HG02588 (cell line): ENCODE data around the gene ALOX5.
A peak's percentile ranks its signal among the peaks of the same experiment; 100 is the strongest.
"Not testable (repeated sequence)": the region's sequence is repeated elsewhere in the genome, so short reads cannot be mapped to it uniquely, and the experiment has no call there.

Experiments used
- ATAC-seq: cut with Tn5 transposase; IDR thresholded peaks from one replicate; pipeline ENCODE4 v1.9.1; 2021; ENCODE audit warnings: mild to moderate bottlenecking, moderate library complexity; ENCODE audit not compliant: unreplicated experiment

Gene ALOX5

DNA sequence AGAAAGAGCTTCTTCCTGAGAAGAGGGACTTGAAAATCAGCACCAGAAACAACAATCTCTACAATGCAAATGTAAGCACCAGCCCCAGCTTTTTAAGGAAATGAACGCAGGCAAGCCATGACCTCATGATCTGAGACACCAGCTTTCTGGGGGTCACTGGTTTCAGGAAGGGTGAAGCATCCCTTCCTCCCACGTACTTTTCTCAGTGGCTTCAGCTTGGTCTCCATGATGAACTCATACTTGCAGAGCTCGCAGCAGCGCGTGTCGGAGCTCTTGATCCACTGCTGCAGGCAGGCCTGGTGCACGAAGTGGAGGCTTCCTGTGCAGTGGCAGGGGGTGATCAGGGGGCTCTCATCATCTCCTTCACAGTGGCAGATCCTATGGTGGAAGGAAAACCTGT lies 87.0 kb downstream of the ALOX5 start:
- peak; percentile 74 for ATAC-seq

DNA sequence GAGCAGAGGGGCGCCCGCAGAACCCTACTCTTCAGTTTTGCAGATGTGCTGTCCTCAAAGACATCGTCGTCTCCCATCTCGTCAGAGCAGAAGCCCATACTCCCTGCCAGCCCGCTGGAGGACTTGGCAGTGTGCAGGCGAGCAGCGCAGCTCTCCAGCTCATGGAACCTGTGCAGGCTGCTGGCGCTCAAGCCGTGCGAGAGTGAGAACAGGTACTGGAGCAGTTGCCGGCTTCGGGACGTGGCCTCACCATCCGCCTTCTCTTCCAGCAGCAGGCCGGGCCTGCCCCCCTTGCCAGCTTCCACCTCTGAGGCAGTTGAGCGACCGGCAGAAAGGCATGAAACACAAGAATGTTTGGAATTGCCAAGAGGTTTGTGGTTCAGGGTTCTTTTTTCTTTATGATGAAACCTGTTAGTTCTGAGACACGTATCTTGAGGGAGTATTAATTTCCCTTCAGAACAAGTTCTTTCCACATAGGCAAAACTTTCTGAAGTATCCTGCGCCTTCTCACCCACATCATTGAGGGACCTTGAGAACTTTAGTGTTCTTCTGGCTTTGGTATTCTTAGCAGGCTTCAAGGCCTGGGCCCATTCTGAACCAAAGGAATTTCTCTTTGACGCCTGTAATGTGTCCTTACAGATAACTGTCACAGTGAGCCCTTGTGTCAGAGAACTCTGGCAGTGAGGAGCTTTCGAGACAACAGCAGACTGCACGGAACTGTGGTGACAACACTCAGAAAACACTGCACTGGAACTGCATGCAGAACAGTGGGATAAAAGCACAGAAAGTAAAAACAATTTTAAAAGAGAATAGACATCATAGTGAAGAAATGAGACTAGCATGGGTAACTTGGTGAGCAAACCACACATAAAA lies 89.5 kb downstream of the ALOX5 start:
- no peak for ATAC-seq

DNA sequence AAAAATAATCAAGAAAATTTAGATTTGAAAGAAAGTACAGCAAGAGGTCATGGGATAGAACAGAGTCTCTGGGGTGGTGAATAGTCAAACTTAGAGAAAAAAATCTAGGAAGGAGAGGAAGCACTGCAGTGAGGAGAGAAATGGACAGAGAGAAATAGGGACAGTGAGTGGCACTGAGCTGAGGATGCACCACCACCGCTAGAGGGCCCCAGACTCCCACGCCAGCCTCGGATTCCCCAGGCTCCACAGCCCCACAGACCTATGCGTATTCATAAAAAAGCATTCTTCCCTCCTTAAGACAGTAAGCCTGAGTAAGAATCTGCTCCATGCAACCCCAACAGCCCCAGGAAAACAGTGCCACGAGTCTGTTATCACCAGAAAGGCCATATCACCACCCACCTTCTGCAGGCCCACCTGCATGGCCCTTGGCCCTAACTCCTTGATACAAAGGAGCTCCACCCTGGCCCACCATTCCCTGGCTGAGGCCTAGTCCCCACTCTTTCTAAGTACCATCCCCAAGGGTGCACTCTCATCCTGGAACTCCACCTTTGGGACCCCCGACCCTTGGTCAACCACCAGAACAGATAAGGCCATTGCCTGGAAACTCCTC lies 91.0 kb downstream of the ALOX5 start:
- peak; percentile 42 for ATAC-seq

DNA sequence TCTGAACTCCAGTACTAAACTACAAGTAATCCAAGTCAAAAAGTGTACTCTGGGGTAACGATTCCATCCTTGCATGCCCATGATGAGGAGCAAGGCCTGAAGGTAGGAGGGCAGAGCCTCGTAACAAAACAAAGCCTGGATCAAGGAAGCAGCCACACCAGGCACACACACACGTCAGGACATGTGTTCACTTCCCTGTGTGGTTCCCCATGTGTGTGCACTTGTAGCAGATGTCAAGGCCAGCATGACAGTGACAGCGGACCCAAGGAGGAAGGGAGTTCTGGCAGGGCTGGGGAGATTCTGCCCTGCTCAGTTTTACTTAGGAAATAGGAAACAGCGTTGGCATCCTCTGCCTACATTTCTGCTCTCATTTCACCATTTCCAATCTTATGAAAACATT lies 92.8 kb downstream of the ALOX5 start:
- ATAC-seq = no peak

DNA sequence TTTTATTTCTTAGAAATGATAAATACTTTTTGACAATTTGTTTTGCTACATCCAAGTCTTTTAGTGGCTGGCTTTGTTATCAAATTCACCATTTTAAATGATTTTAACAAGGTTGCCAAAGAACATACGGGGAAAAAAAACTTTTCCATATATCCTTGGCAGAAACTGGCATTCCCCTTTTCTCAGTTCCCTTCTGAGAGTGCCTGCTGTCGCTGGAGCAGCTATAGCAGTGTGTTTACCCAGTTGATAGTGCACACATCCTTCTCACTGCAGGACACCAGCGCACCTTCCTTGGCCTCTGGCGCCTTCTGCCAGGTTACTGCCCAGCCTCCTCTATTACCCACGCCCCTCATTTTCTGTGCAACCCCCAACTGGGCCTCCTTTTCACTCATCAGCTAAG lies 94.1 kb downstream of the ALOX5 start:
- ATAC-seq = no peak

DNA sequence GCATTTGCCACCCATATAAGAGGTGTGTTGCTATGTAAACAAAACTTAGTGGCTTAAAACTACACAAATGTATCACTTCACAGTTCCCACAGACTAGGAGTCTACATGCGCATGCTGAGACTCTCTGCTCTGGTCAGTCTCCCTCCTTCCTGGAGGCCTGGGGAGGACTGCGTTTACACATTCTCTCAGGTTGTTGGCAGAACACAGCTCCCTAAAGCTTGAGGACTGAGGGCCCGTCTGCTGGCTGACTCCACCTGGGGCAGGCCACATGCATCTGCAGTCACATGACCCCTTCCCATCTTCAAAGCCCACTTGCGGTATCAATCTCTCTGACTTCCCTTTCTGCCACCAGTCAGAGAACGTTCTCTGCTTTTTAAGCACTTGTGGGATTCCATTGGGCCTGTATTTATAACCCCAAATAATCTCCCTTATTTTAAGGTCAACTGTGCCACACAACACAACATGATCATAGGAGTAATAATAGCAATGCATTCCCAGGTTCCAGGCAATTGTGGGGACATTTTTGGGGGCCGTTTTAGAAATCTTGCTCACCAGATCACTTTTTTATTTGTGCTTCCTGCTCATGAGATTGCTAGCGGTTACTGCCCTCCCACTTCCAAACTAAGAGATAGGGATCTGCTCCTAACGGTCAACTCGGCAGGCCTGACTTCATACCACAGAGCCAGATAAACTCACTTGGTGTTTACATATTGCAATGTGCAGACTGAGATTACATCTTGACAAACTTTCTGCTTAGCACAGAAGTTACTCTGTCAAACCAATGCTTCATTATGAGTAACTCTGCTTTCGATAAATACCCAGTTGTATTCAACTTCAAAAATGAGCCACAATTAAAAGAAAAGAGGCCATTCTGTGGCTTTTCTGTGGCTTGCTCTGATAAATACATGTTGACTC lies 96.3 kb downstream of the ALOX5 start:
- ATAC-seq = no peak

DNA sequence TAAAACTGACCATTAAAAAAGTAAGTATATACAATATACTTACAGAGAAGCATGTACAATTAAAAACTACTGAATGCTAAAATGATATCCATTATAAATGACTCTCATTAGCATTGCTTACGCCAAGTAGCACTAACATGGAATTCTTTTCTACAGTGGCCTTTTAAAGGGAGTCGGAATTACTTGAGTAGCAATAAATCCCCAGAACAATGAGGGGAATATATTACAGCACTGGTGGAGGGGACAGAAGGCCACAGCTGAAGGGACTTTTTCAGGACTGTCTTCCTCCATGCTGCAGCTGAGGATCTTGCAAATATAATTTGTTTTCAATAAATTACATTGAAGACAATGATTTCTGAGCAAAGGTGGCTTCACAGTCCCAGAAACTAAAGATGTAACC lies 97.0 kb downstream of the ALOX5 start:
- no peak for ATAC-seq

DNA sequence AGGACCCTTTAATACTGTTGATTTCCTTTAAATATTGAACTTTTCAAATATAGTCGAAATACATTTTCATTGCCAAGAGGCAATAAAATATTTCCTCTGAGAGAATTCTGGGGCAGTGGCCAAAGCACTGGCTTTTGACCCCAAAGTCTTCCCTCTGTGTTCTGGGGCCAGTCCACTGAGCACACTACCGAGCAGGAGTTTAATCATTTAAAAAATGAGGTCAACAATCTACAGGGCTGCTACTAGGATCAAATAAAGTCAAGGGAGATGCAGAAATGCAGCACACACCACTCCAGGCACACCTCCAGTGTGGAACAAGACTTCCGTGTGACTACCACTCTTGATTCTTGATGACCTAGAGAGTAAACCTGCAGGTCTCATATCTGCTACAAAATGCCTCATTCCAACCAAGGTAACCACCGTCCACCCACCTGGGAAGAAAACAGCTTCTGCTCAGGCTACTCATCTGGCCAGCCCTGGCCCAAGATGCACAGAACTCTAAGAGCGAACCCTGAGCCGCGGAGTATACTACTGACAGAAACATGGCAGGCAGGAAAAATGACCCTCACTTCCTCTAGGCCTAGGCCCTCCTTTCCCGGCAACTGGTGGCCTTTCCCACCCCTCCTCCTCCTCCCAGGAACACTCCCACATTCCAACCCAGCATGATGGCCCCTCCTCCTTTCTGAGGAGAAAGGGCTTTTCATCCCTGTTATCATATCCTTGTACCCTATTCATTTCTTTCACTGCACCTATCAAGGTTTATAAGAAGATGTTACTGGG lies 97.7 kb downstream of the ALOX5 start:
- ATAC-seq = no peak

DNA sequence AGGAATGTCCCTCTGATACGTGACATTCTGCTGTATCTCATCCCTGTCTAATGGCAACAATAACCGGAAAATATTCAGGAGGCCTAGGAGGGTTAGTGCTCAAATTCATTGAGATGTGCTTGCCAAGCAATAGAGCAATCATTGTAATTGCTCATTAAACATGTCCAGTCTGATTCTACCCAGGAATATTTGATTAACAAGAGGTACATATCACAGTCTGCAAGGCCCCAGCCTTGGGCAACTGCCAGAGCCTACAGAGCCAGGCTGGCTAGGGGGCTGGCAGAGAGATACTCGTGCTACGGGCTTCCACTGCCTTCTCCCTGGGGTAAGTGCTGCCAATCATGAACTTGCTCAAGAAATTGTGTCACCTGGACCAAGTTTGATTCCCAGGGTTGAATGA lies 99.1 kb downstream of the ALOX5 start:
- ATAC-seq = no peak

DNA sequence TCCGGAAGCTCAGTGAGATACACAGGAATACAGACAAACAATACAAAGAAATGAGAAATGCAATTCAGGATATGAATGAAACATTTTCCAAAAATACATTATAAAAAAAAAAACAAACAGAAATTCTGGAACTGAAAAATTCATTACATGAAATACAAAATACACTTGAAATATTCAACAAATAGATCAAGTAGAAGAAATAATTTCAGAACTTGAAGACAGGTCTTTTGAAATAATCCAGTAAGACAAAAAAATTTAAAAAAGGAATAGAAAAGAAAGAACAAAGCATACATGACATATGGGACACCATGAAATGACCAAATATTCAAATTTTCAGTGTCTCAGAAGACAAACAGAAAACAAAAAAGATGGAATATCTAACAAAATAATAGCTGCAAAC lies 102.5 kb downstream of the ALOX5 start:
- no peak for ATAC-seq

DNA sequence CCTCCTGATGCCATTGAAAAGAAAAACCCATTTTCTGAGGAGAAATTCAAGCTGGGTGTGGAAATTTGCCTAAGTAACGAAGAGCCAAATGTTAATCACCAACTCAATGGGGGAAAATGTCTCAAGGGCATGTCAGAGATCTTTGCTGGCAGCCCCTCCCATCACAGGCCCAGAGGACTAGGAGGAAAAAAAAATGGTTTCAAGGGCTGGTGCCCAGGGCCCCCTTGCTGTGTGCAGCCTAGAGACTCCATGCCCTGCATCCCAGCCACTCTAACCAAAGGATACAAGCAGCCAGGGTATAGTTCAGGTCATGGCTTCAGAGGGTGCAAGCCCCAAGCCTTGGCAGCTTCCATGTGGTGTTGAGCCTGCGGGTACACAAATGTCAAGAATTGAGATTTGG lies 106.3 kb downstream of the ALOX5 start:
- no peak for ATAC-seq

DNA sequence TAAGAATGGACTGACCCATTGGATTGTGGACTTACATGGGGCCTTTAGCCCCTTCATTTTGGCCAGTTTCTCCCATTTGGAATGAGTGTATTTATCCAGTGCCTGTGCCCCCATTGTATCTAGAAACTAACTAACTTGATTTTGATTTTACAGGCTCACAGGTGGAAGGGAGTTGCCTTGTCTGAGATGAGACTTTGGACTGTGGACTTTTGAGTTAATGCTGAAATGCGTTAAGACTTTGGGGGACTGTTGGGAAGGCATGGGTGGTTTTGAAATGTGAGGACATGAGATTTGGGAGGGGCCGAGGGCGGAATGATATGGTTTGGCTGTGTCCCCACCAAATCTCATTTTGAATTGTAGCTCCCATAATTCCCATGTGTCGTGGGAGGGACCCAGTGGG lies 107.1 kb downstream of the ALOX5 start:
- not testable (repeated sequence) for ATAC-seq

DNA sequence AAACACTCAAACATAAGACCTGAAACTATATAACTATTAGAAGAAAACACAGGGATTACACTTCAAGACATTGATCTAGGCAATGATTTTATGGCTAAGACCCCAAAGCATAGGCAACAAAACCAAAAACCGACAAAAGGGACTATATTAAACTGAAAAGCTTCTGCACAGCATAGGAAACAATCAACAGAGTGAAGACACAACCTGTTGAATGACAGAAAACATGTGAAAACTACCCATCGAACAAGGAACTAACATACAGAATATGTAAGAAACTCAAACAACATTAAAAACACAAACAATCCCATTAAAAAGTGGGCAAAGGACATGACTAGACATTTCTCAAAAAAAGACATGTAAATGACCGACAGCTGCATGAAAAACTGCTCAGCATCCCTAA lies 109.0 kb downstream of the ALOX5 start:
- no peak for ATAC-seq

DNA sequence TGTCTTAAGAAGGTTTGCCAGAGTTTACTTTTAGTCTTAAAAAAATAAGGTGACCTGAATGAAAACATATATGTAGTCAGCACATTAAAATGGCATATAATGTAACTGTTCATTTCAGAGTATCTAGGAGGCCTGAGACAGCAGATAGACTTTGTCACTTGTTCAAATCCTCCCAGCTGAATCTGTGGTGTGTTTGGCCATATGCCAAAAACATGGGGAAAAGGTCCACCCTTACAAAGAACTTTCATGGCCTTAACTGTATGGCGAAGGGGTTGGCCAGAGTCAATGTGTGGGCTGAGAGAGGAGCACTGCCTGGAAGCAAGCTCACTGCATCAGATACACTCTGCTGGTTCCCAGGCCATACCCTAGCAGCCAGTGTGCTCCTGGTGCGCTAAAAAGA lies 113.7 kb downstream of the ALOX5 start:
- no peak for ATAC-seq

DNA sequence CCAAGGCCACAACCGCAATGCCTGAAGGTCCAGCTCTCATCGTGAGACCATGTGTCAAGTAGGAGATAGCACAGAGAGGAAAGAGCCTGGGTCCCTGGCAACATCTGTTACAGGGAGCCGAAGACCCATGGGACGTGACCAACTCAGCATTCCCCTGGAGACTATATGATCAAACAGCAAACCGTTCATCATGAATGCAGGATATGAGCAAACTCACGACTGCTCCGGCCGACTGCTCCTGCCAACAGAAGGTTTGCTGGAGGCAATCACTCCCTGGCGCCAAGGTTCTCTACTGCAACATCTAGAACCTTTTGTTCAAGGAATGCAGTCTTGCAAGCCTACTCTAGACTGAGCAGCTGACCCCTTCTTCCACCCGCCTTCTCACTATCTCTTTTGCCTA lies 114.3 kb downstream of the ALOX5 start:
- no peak for ATAC-seq

DNA sequence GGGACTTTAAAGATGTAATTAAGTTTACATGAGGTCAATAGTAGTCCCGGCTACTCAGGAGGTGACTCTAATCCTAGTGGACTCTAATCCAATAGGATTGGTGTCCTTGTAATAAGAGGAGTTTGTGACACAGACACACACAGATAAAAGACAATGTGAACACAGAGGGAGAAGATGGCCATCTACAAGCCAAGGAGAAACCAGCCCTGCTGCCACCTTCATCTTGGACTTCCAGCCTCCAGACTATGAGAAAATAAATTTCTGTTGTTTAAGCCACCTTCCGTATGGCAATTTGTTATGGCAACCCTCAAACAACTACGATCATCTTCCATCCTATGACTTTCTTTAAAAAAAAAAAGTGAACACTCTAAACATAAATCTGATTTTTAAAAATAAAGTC lies 116.3 kb downstream of the ALOX5 start:
- ATAC-seq = no peak

DNA sequence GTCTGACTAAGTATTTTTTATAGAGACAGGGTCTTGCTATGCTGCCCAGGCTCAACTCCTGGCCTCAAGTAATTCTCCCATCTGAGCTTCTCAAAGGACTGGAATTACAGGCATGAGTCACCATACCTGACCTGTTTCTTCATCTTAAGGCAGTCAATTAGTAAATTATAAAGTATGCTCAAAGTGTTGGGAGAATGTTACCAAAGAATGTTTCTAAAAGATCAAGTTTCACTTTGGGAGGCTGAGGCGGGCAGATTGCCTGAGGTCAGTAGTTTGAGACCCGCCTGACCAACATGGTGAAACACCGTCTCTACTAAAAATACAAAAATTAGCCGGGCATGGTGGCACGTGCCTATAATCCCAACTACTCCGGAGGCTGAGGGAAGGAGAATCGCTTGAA lies 117.0 kb downstream of the ALOX5 start:
- no peak for ATAC-seq
